Neural crest cell (in vitro differentiated cells): ENCODE results near the gene OSM. TPM values are rescaled to one million over a fixed set of nuclear protein-coding genes. Genes with fewer than 3 reads are reported as not detected.

Source experiments
- DNase-seq: peaks from one replicate; pipeline ENCODE4 v3.0.0; 2021; ENCODE audit warnings: low read depth, mixed read lengths, low spot score
- H3K27ac Mint-ChIP-seq: one replicate; pipeline ENCODE4 v1.8.0; 2021; ENCODE audit warnings: mild to moderate bottlenecking, mixed read lengths; ENCODE audit not compliant: unreplicated experiment
- H3K27me3 Mint-ChIP-seq: 2 replicates; pipeline ENCODE4 v1.8.0; 2021; ENCODE audit warnings: low read depth, mild to moderate bottlenecking, mixed read lengths
- H3K36me3 Mint-ChIP-seq: 2 replicates; pipeline ENCODE4 v1.8.0; 2021; ENCODE audit warnings: low read depth, mild to moderate bottlenecking, mixed read lengths
- H3K4me1 Mint-ChIP-seq: 2 replicates; pipeline ENCODE4 v1.8.0; 2021; ENCODE audit warnings: mixed read lengths
- H3K4me3 Mint-ChIP-seq: one replicate; pipeline ENCODE4 v1.8.0; 2021; ENCODE audit warnings: mild to moderate bottlenecking, mixed read lengths
- H3K9me3 Mint-ChIP-seq: 2 replicates; pipeline ENCODE4 v1.8.0; 2021; ENCODE audit warnings: mixed read lengths
- CTCF ChIP-seq: fragments of 200-600 bp; sonication (generic); conservative IDR thresholded peaks from 2 replicates; pipeline ENCODE4 v1.5.0; 2021; ENCODE audit warnings: antibody characterized with exemption, mild to moderate bottlenecking
- total RNA-seq: library from RNA; stranded (reverse); gene quantifications from 2 replicates; pipeline ENCODE4 v1.2.1, GENCODE V29; 2021

The OSM gene
- total RNA-seq, 1 donor from 2014 or later, result not detected

DNA sequence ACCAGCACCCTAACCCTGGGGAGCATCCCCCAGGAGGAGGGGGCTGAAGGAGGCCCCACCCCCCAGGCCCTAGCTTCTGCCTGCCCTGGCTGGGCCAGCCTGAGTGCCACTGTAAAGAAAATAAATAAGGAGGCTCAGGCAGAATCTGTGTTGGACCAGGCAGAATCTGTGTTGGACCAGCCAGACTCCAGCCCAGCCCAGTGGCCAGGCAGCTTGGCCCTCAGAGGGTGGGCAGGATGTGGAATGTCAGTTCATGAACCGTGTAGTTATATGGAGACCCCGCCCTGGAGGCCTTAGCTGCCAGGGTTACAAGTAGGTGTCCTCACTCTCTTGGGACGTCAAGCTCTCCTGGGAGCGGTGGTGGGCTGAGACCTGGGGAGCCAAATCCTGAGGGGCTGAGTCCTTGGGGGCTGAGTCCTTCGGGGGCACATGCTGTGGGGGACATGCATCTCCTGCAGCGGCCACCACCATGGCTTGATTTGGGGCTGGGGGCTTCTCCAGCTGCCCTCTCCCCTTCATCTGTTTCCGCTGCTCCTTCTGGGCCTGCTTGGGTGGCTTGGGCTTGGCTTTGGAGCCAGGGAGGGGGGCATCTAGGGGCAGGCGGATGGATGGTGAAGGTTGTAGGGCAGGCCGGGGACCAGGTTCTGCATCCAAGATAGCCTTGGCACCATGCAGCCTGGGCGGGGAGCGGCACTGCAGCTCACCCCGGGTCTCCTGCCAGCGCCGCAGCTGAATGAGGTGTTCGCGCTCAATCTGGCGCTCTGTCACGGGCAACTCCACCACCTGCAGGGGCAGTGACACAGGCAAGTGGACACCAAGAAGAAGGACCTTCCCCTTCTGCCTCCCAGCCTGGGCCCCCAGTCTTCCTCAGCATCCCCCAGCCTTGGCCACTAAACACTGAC is 25.7 kb upstream of the OSM start:
- Mint-ChIP-seq H3K4me3 (no peak overlapping the region), H3K36me3 (no peaks in the 10 kb centered on the region), H3K27ac (no peak overlapping the region), H3K4me1 (peaks cover 16% of the 10 kb centered on the region), H3K27me3 (peaks cover 3% of the 10 kb centered on the region), H3K9me3 (no peaks in the 10 kb centered on the region)
- TF ChIP-seq CTCF, result no peak
- no peak for DNase-seq

GRCh38 chr22:30291058-30291892 is 24.6 kb upstream of the OSM start:
- peaks cover 3% of the 10 kb centered on the region for H3K27me3 Mint-ChIP-seq
- no peak for TF ChIP-seq CTCF
- no peaks in the 10 kb centered on the region for H3K36me3 Mint-ChIP-seq
- H3K4me3 Mint-ChIP-seq, result no peak overlapping the region
- no peak for DNase-seq
- peaks cover 16% of the 10 kb centered on the region for H3K4me1 Mint-ChIP-seq
- H3K27ac Mint-ChIP-seq, result no peak overlapping the region
- no peaks in the 10 kb centered on the region for H3K9me3 Mint-ChIP-seq

DNA sequence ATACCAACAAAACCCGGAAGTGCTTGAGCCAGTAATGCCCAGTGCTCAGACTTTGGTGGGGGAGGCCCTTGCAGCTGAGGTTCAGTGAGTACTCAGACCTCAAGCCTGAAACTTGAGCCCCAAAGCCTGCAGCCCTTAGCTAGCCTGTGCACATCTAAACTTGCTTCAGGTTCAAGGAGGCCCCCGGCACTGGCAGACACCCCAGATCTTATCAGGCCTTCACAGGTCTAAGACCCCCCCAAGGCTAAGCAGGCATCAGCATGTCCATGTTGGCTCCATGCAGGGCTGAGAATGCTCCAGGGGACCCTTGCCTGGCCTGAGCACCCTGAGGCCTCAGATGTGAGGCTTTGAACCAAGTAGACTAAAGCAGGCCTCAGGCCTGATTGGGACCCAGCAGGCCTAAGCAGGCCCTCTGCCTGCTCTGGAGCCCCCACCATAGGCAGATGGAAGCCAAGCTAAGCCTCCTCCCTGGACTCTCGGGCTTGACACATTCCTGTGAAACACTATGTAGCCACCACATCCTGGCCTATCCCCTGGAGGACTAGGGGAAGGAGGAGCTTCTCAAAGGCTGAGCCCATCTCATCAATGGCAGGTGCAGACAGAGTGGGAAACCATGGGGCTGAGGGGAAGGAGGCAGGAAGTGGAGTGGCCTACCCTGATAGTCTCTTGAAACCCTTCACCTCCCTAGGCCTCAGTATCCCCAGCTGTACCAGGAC is 23.8 kb upstream of the OSM start:
- no peak for DNase-seq
- Mint-ChIP-seq H3K4me1 (peaks cover 16% of the 10 kb centered on the region), H3K36me3 (no peaks in the 10 kb centered on the region), H3K9me3 (no peaks in the 10 kb centered on the region), H3K4me3 (peak overlapping the region; percentile 83), H3K27ac (no peak overlapping the region), H3K27me3 (peaks cover 3% of the 10 kb centered on the region)
- TF ChIP-seq CTCF, result no peak

DNA sequence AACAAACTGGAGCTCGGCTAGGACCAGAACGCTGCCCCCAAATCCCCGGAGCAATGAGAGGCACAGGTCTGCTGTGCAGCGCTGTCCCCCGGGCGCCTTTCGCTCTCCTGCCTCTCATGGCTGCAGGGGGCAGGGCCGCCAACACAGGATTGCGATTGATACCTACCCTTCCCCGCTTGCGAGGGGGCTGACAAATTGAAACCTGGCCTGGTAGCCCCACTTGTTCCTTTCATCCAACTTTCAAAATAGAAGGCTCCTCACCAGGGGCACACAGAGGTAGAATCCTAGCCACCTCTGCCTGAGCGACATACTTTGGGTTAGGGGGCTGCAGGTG is 23.3 kb upstream of the OSM start:
- Mint-ChIP-seq H3K4me3 (peak overlapping the region; percentile 83), H3K27ac (peak overlapping the region; percentile 50), H3K36me3 (no peaks in the 10 kb centered on the region), H3K9me3 (no peaks in the 10 kb centered on the region), H3K4me1 (peaks cover 16% of the 10 kb centered on the region), H3K27me3 (peaks cover 3% of the 10 kb centered on the region)
- DNase-seq, result no peak
- no peak for TF ChIP-seq CTCF
